Activated CD8-positive, alpha-beta memory T cell treated with anti-CD3 and anti-CD28 coated beads, Interleukin-2, amount 50 U/mL, for 24 hours (primary cell): ENCODE results near the gene SPSB1.

Experiments
- DNase-seq: peaks from one replicate; pipeline ENCODE4 v3.0.0-alpha.2; 2020; ENCODE audit errors: extremely low read depth

SPSB1 gene

GRCh38 chr1:9260059-9260766, 32.5 kb upstream of the SPSB1 start:
- no peak for DNase-seq

GRCh38 chr1:9261496-9261895, 31.2 kb upstream of the SPSB1 start:
- DNase-seq = no peak

- no peak for DNase-seq
Measured at GRCh38 chr1:9262096-9262986, 30.4 kb upstream of the SPSB1 start.

- DNase-seq = no peak
Measured at GRCh38 chr1:9263276-9263855, 29.3 kb upstream of the SPSB1 start.

GRCh38 chr1:9263984-9264872, 28.5 kb upstream of the SPSB1 start:
- DNase-seq = no peak

- no peak for DNase-seq
Measured at GRCh38 chr1:9265037-9265436, 27.7 kb upstream of the SPSB1 start.

- no peak for DNase-seq
Measured at GRCh38 chr1:9265968-9266367, 26.7 kb upstream of the SPSB1 start.

- no peak for DNase-seq
Measured at GRCh38 chr1:9267352-9267686, 25.4 kb upstream of the SPSB1 start.

- DNase-seq = no peak
Measured at GRCh38 chr1:9267827-9268581, 24.7 kb upstream of the SPSB1 start.

- no peak for DNase-seq
Measured at GRCh38 chr1:9269078-9269501, 23.6 kb upstream of the SPSB1 start.

GRCh38 chr1:9269721-9270120, 23.0 kb upstream of the SPSB1 start:
- DNase-seq = no peak

- DNase-seq = no peak
Measured at GRCh38 chr1:9270290-9270883, 22.3 kb upstream of the SPSB1 start.

- no peak for DNase-seq
Measured at GRCh38 chr1:9271283-9271682, 21.4 kb upstream of the SPSB1 start.

- no peak for DNase-seq
Measured at GRCh38 chr1:9271861-9272595, 20.7 kb upstream of the SPSB1 start.

GRCh38 chr1:9273177-9273576, 19.5 kb upstream of the SPSB1 start:
- no peak for DNase-seq

GRCh38 chr1:9275161-9275560, 17.5 kb upstream of the SPSB1 start:
- DNase-seq = no peak

GRCh38 chr1:9275567-9276034, 17.1 kb upstream of the SPSB1 start:
- peak; percentile 72 for DNase-seq

- no peak for DNase-seq
Measured at GRCh38 chr1:9278116-9278515, 14.6 kb upstream of the SPSB1 start.

- no peak for DNase-seq
Measured at GRCh38 chr1:9278585-9279153, 14.0 kb upstream of the SPSB1 start.
